Kasumi-1 (cell line): ENCODE measurements around the gene ARHGAP10.

Experiments used
- DNase-seq, 2 experiments: peaks; one replicate each; lab custom pipeline; 2025; lab: John Stamatoyannopoulos, UW

The ARHGAP10 gene

GRCh38 chr4:147731580-147732517, at the start of gene ARHGAP10:
Gene ARHGAP10 (plus strand): TSS chr4:147732088. CDS start chr4:147732302, 214 bp downstream.
- peak; percentile 81 to 87 for DNase-seq

- no peak for DNase-seq
These were observed 49.1 kb upstream of the ARHGAP10 start for GRCh38 chr4:147682755-147683154.

- DNase-seq, result peak; percentile 45 to 58
These were observed 48.7 kb upstream of the ARHGAP10 start for GRCh38 chr4:147683188-147683591.

GRCh38 chr4:147683717-147684700, 47.9 kb upstream of the ARHGAP10 start, which contains the start of gene PRMT9:
Gene PRMT9 (minus strand): TSS chr4:147684163. CDS start chr4:147683987, 176 bp downstream.
- DNase-seq, result peak; percentile 74 to 83

- DNase-seq, result no peak
These were observed 42.8 kb upstream of the ARHGAP10 start for GRCh38 chr4:147689067-147689466.

GRCh38 chr4:147691820-147692219, 40.1 kb upstream of the ARHGAP10 start:
- no peak for DNase-seq

- DNase-seq, result no peak
These were observed 38.7 kb upstream of the ARHGAP10 start for GRCh38 chr4:147693218-147693617.

- DNase-seq, result no peak
These were observed 35.0 kb upstream of the ARHGAP10 start for GRCh38 chr4:147696866-147697265.

- no peak for DNase-seq
These were observed 27.0 kb upstream of the ARHGAP10 start for GRCh38 chr4:147704846-147705245.

- DNase-seq, result peak; percentile 49 to 72
These were observed 23.8 kb upstream of the ARHGAP10 start for GRCh38 chr4:147707892-147708672.

GRCh38 chr4:147709999-147710398, 21.9 kb upstream of the ARHGAP10 start:
- no peak for DNase-seq

GRCh38 chr4:147714575-147715401, 17.1 kb upstream of the ARHGAP10 start:
- no peak for DNase-seq

- no peak for DNase-seq
These were observed 14.0 kb upstream of the ARHGAP10 start for GRCh38 chr4:147717878-147718277.

- DNase-seq, result no peak
These were observed 8.6 kb upstream of the ARHGAP10 start for GRCh38 chr4:147723326-147723725.

GRCh38 chr4:147724468-147725201, 7.3 kb upstream of the ARHGAP10 start:
- DNase-seq, result no peak

GRCh38 chr4:147725673-147726072, 6.2 kb upstream of the ARHGAP10 start:
- no peak for DNase-seq

- no peak for DNase-seq
These were observed 4.3 kb upstream of the ARHGAP10 start for GRCh38 chr4:147727476-147728028.

GRCh38 chr4:147730333-147730732, 1.6 kb upstream of the ARHGAP10 start:
- peak; percentile 19 to 31 for DNase-seq

GRCh38 chr4:147732518-147733235, 789 bp downstream of the ARHGAP10 start:
- peak in 1 of 2 experiments; percentile 26 for DNase-seq
